ENCODE results near the gene CEACAM1. TPM values are rescaled to one million over a fixed set of nuclear protein-coding genes. Genes with fewer than 3 reads are reported as not detected.

CEACAM1 gene
- total and polyA plus RNA-seq, 2 experiments from 2014 or later: 0.63 to 3.0 TPM

DNA sequence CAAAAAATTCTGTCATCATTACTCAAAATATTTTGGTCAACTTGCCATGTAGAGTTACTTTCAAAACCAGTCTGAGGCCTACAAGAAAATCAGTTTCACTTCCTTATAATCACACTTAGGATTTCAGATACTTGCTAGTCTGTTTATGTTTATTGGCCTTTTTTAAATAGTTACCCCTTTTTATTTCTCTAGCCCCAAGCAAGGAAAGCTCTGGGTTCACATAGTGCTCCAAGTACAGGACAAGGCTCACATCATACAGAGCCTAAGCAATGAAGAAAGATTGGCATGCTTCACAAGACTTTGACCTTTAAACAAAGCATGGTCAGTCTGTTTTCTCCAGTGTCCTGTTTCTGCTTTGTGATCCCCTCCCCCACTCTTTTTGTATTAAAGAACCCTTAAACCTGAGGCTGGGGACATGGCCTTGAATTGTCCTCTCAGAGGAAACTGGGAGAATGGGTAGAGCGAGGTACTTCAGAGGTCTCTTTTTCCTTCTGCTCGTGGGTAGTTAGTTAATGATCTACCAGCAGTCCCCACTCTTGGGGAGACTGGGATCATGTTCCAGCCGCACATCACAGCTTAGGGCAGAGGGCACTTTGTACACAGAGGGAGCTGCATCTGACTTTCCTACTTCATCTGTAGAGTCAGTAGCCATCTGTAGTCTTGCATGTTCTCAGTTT, 30.7 kb downstream of the CEACAM1 start (continued):
- TF ChIP-seq, protein P1, sequence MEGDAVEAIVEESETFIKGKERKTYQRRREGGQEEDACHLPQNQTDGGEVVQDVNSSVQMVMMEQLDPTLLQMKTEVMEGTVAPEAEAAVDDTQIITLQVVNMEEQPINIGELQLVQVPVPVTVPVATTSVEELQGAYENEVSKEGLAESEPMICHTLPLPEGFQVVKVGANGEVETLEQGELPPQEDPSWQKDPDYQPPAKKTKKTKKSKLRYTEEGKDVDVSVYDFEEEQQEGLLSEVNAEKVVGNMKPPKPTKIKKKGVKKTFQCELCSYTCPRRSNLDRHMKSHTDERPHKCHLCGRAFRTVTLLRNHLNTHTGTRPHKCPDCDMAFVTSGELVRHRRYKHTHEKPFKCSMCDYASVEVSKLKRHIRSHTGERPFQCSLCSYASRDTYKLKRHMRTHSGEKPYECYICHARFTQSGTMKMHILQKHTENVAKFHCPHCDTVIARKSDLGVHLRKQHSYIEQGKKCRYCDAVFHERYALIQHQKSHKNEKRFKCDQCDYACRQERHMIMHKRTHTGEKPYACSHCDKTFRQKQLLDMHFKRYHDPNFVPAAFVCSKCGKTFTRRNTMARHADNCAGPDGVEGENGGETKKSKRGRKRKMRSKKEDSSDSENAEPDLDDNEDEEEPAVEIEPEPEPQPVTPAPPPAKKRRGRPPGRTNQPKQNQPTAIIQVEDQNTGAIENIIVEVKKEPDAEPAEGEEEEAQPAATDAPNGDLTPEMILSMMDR (conservative IDR thresholded peaks at IDR 0.05; ENCODE audit: low read depth in 2 of 2): no peak
- TF ChIP-seq, protein P2, sequence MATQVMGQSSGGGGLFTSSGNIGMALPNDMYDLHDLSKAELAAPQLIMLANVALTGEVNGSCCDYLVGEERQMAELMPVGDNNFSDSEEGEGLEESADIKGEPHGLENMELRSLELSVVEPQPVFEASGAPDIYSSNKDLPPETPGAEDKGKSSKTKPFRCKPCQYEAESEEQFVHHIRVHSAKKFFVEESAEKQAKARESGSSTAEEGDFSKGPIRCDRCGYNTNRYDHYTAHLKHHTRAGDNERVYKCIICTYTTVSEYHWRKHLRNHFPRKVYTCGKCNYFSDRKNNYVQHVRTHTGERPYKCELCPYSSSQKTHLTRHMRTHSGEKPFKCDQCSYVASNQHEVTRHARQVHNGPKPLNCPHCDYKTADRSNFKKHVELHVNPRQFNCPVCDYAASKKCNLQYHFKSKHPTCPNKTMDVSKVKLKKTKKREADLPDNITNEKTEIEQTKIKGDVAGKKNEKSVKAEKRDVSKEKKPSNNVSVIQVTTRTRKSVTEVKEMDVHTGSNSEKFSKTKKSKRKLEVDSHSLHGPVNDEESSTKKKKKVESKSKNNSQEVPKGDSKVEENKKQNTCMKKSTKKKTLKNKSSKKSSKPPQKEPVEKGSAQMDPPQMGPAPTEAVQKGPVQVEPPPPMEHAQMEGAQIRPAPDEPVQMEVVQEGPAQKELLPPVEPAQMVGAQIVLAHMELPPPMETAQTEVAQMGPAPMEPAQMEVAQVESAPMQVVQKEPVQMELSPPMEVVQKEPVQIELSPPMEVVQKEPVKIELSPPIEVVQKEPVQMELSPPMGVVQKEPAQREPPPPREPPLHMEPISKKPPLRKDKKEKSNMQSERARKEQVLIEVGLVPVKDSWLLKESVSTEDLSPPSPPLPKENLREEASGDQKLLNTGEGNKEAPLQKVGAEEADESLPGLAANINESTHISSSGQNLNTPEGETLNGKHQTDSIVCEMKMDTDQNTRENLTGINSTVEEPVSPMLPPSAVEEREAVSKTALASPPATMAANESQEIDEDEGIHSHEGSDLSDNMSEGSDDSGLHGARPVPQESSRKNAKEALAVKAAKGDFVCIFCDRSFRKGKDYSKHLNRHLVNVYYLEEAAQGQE (IDR thresholded peaks at IDR 0.05; ENCODE audit: unreplicated experiment): no peak
- TF ChIP-seq CREB1 (CRISPR knock-in tag; IDR thresholded peaks at IDR 0.05; ENCODE audit: low read depth): no peak

- Mint-ChIP-seq H3K27me3 (ENCODE audit: insufficient read depth, low read depth, poor library complexity) (peaks cover 2% of the 10 kb centered on the region), H3K9me3 (no peaks in the 10 kb centered on the region), H3K4me3 (no peak overlapping the region), H3K4me1 (peaks cover 32% of the 10 kb centered on the region), H3K27ac (no peak overlapping the region), H3K36me3 (ENCODE audit: low read depth) (no peaks in the 10 kb centered on the region)
- Histone ChIP-seq H3K27me3 (ENCODE audit: insufficient read depth) (no peaks in the 10 kb centered on the region), H3F3A (replicated peaks; ENCODE audit: low read depth) (no peaks in the 10 kb centered on the region), H3K4me3 (no peak overlapping the region), H3K79me2 (replicated peaks; ENCODE audit: insufficient read depth) (no peaks in the 10 kb centered on the region), H3K4me2 (no peak overlapping the region), H3K4me1 (ENCODE audit: insufficient read depth) (peaks cover 26% of the 10 kb centered on the region), H3K9me2 (ENCODE audit: insufficient read depth) (peaks cover 5% of the 10 kb centered on the region; the same call in 1 of the 2 replicates), H3K36me3 (ENCODE audit: insufficient read depth) (no peaks in the 10 kb centered on the region), H4K20me1 (replicated peaks; ENCODE audit: insufficient read depth) (no peaks in the 10 kb centered on the region), H2AFZ (no peak overlapping the region), H3K27ac (ENCODE audit: low read depth) (no peak overlapping the region)
- no peak for TF ChIP-seq EZH2phosphoT487 (IDR thresholded peaks at IDR 0.05; ENCODE audit: unreplicated experiment)
- no peak for TF ChIP-seq CREB1 (CRISPR knock-in tag; IDR thresholded peaks at IDR 0.05; ENCODE audit: low read depth)
- no peak for TF ChIP-seq POLR2AphosphoS5 (IDR thresholded peaks at IDR 0.05; ENCODE audit: low read depth)
- ATAC-seq (no peak), DNase-seq (ENCODE audit: low spot score) (no peak)
Measured at GRCh38 chr19:42496460-42497133, 31.7 kb downstream of the CEACAM1 start.

GRCh38 chr19:42495663-42496062, 32.6 kb downstream of the CEACAM1 start:
- Histone ChIP-seq H2AFZ (0 out of 2 replicates have a peak overlapping the region, but pooled peaks have one; percentile 30), H3K4me3 (no peak overlapping the region), H3K27ac (ENCODE audit: low read depth) (no peak overlapping the region), H3K4me1 (ENCODE audit: insufficient read depth) (peaks cover 26% of the 10 kb centered on the region), H3K27me3 (ENCODE audit: insufficient read depth) (no peaks in the 10 kb centered on the region), H3K9me2 (ENCODE audit: insufficient read depth) (peaks cover 5% of the 10 kb centered on the region; the same call in 1 of the 2 replicates), H3K79me2 (replicated peaks; ENCODE audit: insufficient read depth) (no peaks in the 10 kb centered on the region), H3F3A (replicated peaks; ENCODE audit: low read depth) (no peaks in the 10 kb centered on the region), H3K4me2 (no peak overlapping the region), H3K36me3 (ENCODE audit: insufficient read depth) (no peaks in the 10 kb centered on the region), H4K20me1 (replicated peaks; ENCODE audit: insufficient read depth) (no peaks in the 10 kb centered on the region)
- Mint-ChIP-seq H3K4me3 (no peak overlapping the region), H3K27ac (no peak overlapping the region), H3K27me3 (ENCODE audit: insufficient read depth, low read depth, poor library complexity) (peaks cover 2% of the 10 kb centered on the region), H3K36me3 (ENCODE audit: low read depth) (no peaks in the 10 kb centered on the region), H3K9me3 (no peaks in the 10 kb centered on the region), H3K4me1 (peaks cover 32% of the 10 kb centered on the region)
- DNase-seq (ENCODE audit: low spot score) (no peak), ATAC-seq (no peak)
- TF ChIP-seq ZNF462 (CRISPR knock-in tag; IDR thresholded peaks at IDR 0.05): no peak
- TF ChIP-seq EZH2phosphoT487 (IDR thresholded peaks at IDR 0.05; ENCODE audit: unreplicated experiment): no peak

Measured in GM23338 (cell line).